DOHH2 (cell line): ENCODE results near the gene INCENP.

ENCODE experiments used
- H3F3A ChIP-seq: fragments of 200-600 bp; sonication (generic), shearing (Covaris generic); 2 replicates; pipeline ENCODE4 v1.6.0; 2016; ENCODE audit warnings: antibody characterized with exemption, mild to moderate bottlenecking; ENCODE audit not compliant: control insufficient read depth, insufficient read depth
- H3K27ac ChIP-seq: fragments of 200-600 bp; sonication (generic); 2 replicates; pipeline ENCODE4 v1.5.1; 2014; ENCODE audit warnings: low read depth, mild to moderate bottlenecking, low read length, moderate library complexity
- H3K27me3 ChIP-seq: fragments of 200-600 bp; sonication (generic); 2 replicates; pipeline ENCODE4 v1.6.1; 2014; ENCODE audit warnings: mild to moderate bottlenecking, low read length, mixed read lengths; ENCODE audit not compliant: control insufficient read depth
- H3K36me3 ChIP-seq: fragments of 200-600 bp; sonication (generic); 2 replicates; pipeline ENCODE4 v1.6.1; 2014; ENCODE audit warnings: mild to moderate bottlenecking, low read length, moderate library complexity, mixed read lengths; ENCODE audit not compliant: control insufficient read depth
- H3K4me1 ChIP-seq: fragments of 200-600 bp; sonication (generic); 2 replicates; pipeline ENCODE4 v1.6.1; 2014; ENCODE audit warnings: mild to moderate bottlenecking, low read length, mixed read lengths; ENCODE audit not compliant: control insufficient read depth
- H3K4me2 ChIP-seq: fragments of 200-600 bp; sonication (generic); 2 replicates; pipeline ENCODE4 v1.6.0; 2014; ENCODE audit warnings: mild to moderate bottlenecking, low read length, moderate library complexity
- H3K4me3 ChIP-seq: fragments of 200-600 bp; sonication (generic); 2 replicates; pipeline ENCODE4 v1.5.1; 2014; ENCODE audit warnings: mild to moderate bottlenecking, low read length, mixed read lengths
- H3K79me2 ChIP-seq: fragments of 200-600 bp; sonication (generic); 2 replicates; pipeline ENCODE4 v1.6.1; 2014; ENCODE audit warnings: mild to moderate bottlenecking, low read length, mixed read lengths; ENCODE audit not compliant: control insufficient read depth
- H3K9me2 ChIP-seq: fragments of 200-600 bp; sonication (generic); replicated peaks from 2 replicates; pipeline ENCODE4 v1.6.1; 2014; ENCODE audit warnings: mild to moderate bottlenecking, low read length, mixed read lengths; ENCODE audit not compliant: control insufficient read depth
- H3K9me3 ChIP-seq: fragments of 200-600 bp; sonication (generic); 2 replicates; pipeline ENCODE4 v1.6.1; 2014; ENCODE audit warnings: antibody characterized with exemption, low read length, mixed read lengths; ENCODE audit not compliant: control insufficient read depth, insufficient read depth
- H4K20me1 ChIP-seq: fragments of 200-600 bp; sonication (generic); 2 replicates; pipeline ENCODE4 v1.6.0; 2014; ENCODE audit warnings: low read depth, mild to moderate bottlenecking, antibody characterized with exemption, low read length, moderate library complexity; ENCODE audit not compliant: control insufficient read depth, insufficient read depth
- CTCF ChIP-seq: fragments of 200-600 bp; sonication (generic); IDR thresholded peaks from one replicate; pipeline ENCODE4 v1.5.1; 2014; ENCODE audit warnings: antibody characterized with exemption, mild to moderate bottlenecking, low read depth, low read length; ENCODE audit not compliant: poor library complexity, severe bottlenecking
- EZH2phosphoT487 ChIP-seq: fragments of 200-600 bp; sonication (generic); IDR thresholded peaks from 2 replicates; pipeline ENCODE4 v1.6.1; 2017; ENCODE audit warnings: borderline replicate concordance, mild to moderate bottlenecking, antibody characterized with exemption, low read length, moderate library complexity, mixed read lengths

INCENP gene

GRCh38 chr11:62147545-62147944 is 23.7 kb downstream of the INCENP start:
- H3K9me3 ChIP-seq = no peaks in the 10 kb centered on the region
- H4K20me1 ChIP-seq = no peaks in the 10 kb centered on the region; the same call in 1 of the 2 replicates
- no peak overlapping the region for H3K4me2 ChIP-seq
- no peaks in the 10 kb centered on the region for H3K4me1 ChIP-seq
- no peaks in the 10 kb centered on the region for H3K79me2 ChIP-seq
- no peak for TF ChIP-seq CTCF
- no peak for TF ChIP-seq EZH2phosphoT487
- no peak overlapping the region for H3K27ac ChIP-seq
- peaks cover 96% of the 10 kb centered on the region for H3K36me3 ChIP-seq
- no peaks in the 10 kb centered on the region for H3K9me2 ChIP-seq
- no peaks in the 10 kb centered on the region for H3K27me3 ChIP-seq
- no peaks in the 10 kb centered on the region for H3F3A ChIP-seq
- no peak overlapping the region for H3K4me3 ChIP-seq

GRCh38 chr11:62148271-62148980 is 24.6 kb downstream of the INCENP start:
- Histone ChIP-seq H3K27ac (no peak overlapping the region), H3K79me2 (no peaks in the 10 kb centered on the region), H3F3A (no peaks in the 10 kb centered on the region), H3K9me2 (no peaks in the 10 kb centered on the region), H3K36me3 (peaks cover 96% of the 10 kb centered on the region), H3K27me3 (no peaks in the 10 kb centered on the region), H3K4me3 (no peak overlapping the region), H3K9me3 (no peaks in the 10 kb centered on the region), H4K20me1 (no peaks in the 10 kb centered on the region; the same call in 1 of the 2 replicates), H3K4me1 (no peaks in the 10 kb centered on the region), H3K4me2 (no peak overlapping the region)
- TF ChIP-seq EZH2phosphoT487 (no peak), CTCF (no peak)

GRCh38 chr11:62149986-62150886 is 26.4 kb downstream of the INCENP start:
- Histone ChIP-seq H3K4me1 (no peaks in the 10 kb centered on the region), H3K36me3 (peaks cover 78% of the 10 kb centered on the region), H4K20me1 (no peaks in the 10 kb centered on the region; the same call in 1 of the 2 replicates), H3K27me3 (no peaks in the 10 kb centered on the region), H3K9me3 (no peaks in the 10 kb centered on the region), H3K27ac (no peak overlapping the region), H3K4me3 (no peak overlapping the region), H3K4me2 (no peak overlapping the region), H3F3A (peaks cover 4% of the 10 kb centered on the region; the same call in 1 of the 2 replicates), H3K79me2 (no peaks in the 10 kb centered on the region), H3K9me2 (no peaks in the 10 kb centered on the region)
- TF ChIP-seq CTCF (no peak), EZH2phosphoT487 (no peak)
